Prostate gland (tissue), 2 donors: Measurements from ENCODE around the gene CCDC70. TPM values are rescaled to one million over a fixed set of nuclear protein-coding genes. Genes with fewer than 3 reads are reported as not detected.

Experiments used
- DNase-seq: peaks from one replicate; pipeline ENCODE4 v3.0.0-alpha.2; 2019; ENCODE audit warnings: low spot score
- H3K27ac ChIP-seq, 2 donors: fragments of 200-600 bp; sonication (generic); 2 replicates each; pipeline ENCODE4 v1.5.1; 2017 to 2019
- H3K27me3 ChIP-seq: fragments of 200-600 bp; sonication (generic); replicated peaks from 2 replicates; pipeline ENCODE4 v1.5.1; 2019; ENCODE audit not compliant: insufficient read depth
- H3K36me3 ChIP-seq, 2 donors: fragments of 200-600 bp; sonication (generic); 1 replicate in 1 of 2; 2 replicates in 1 of 2; pipeline versions ENCODE4 v1.5.1 to v1.8.1; 2017 to 2019
- H3K4me1 ChIP-seq: fragments of 200-600 bp; sonication (generic); replicated peaks from 2 replicates; pipeline ENCODE4 v1.5.1; 2019
- H3K4me3 ChIP-seq, 2 donors: fragments of 200-600 bp; sonication (generic); 2 replicates each; pipeline ENCODE4 v1.5.1; 2017 to 2019
- H3K9me3 ChIP-seq: fragments of 200-600 bp; sonication (generic); 2 replicates; pipeline ENCODE4 v1.5.1; 2017
- POLR2A ChIP-seq: fragments of 450-650 bp; IDR thresholded peaks from one replicate; pipeline ENCODE4 v1.6.1; 2016; ENCODE audit warnings: antibody characterized with exemption, mild to moderate bottlenecking
- POLR2AphosphoS5 ChIP-seq: sonication (generic); formaldehyde crosslinking; IDR thresholded peaks from one replicate; pipeline ENCODE4 v1.6.1; 2017; ENCODE audit warnings: antibody characterized with exemption
- WGBS: methylation state at CpG from one replicate; pipeline ENCODE4 v1.1.5; 2018; 5-methylcytosine and 5-hydroxymethylcytosine counted together
- intact Hi-C: fragments of 100-400 bp; cut with DNase I; formaldehyde crosslinking; loops from one replicate; pipeline ENCODE4 v1.14.2; 2022
- total RNA-seq, 2 donors: library from RNA; depleted of rRNA; stranded (reverse); fragments of >200 nt; gene quantifications; one replicate each; pipeline ENCODE4 v1.1.0, GENCODE V29; 2016
- TF ChIP-seq, protein P1 (sequence below), 4 experiments: fragments of 200-600 bp in 2 of 4; fragments of 450-650 bp in 2 of 4; sonication (generic) in 2 of 4; IDR thresholded peaks; 1 replicate in 3 of 4; 2 replicates in 1 of 4; pipeline ENCODE4 v1.5.1; 2016 to 2019; ENCODE audit warnings: antibody characterized with exemption in 4 of 4, mild to moderate bottlenecking in 2 of 4, moderate library complexity in 2 of 4

CCDC70 gene
- total RNA-seq, 2 donors from 2014 or later, result 11.5 TPM; not detected in 1

DNA sequence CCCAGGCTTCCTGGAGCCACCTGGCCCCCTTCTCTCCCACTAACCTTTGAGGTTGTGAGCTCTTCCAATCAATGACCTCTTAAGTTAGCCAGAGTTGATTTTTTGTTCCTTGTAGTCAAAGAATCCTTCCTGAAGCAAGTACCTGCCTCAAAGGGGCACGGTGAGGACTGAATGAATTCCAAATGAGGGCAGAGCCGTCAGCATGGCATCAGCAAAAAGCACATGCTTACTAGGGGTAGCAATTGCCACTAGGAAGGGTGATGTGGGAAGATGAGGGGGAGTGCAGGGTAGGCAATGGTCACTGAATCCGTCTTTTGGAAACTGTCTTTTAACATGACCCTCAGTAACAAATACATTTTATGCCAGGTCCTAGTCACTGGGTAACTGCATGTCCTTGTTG lies 42.2 kb upstream of the CCDC70 start:
- intact Hi-C loops, result loop anchor here (10.0 kb wide), 2 partner anchors 195 to 305 kb away; partner anchors contain the start of genes ALG11, ATP7B and NEK5
- H3K27me3 ChIP-seq, result no peaks in the 10 kb centered on the region
- TF ChIP-seq POLR2A (no peak), POLR2AphosphoS5 (no peak)
- TF ChIP-seq, protein P1, sequence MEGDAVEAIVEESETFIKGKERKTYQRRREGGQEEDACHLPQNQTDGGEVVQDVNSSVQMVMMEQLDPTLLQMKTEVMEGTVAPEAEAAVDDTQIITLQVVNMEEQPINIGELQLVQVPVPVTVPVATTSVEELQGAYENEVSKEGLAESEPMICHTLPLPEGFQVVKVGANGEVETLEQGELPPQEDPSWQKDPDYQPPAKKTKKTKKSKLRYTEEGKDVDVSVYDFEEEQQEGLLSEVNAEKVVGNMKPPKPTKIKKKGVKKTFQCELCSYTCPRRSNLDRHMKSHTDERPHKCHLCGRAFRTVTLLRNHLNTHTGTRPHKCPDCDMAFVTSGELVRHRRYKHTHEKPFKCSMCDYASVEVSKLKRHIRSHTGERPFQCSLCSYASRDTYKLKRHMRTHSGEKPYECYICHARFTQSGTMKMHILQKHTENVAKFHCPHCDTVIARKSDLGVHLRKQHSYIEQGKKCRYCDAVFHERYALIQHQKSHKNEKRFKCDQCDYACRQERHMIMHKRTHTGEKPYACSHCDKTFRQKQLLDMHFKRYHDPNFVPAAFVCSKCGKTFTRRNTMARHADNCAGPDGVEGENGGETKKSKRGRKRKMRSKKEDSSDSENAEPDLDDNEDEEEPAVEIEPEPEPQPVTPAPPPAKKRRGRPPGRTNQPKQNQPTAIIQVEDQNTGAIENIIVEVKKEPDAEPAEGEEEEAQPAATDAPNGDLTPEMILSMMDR (IDR thresholded peaks at IDR 0.05), result no peak
- H3K4me1 ChIP-seq, result no peaks in the 10 kb centered on the region
- DNase-seq, result no peak
- no peak overlapping the region for H3K4me3 ChIP-seq
- H3K36me3 ChIP-seq, result no peaks in the 10 kb centered on the region
- WGBS, result 82% methylated on average over 3 of the region's 3 CpGs
- no peaks in the 10 kb centered on the region for H3K9me3 ChIP-seq
- no peak overlapping the region for H3K27ac ChIP-seq

DNA sequence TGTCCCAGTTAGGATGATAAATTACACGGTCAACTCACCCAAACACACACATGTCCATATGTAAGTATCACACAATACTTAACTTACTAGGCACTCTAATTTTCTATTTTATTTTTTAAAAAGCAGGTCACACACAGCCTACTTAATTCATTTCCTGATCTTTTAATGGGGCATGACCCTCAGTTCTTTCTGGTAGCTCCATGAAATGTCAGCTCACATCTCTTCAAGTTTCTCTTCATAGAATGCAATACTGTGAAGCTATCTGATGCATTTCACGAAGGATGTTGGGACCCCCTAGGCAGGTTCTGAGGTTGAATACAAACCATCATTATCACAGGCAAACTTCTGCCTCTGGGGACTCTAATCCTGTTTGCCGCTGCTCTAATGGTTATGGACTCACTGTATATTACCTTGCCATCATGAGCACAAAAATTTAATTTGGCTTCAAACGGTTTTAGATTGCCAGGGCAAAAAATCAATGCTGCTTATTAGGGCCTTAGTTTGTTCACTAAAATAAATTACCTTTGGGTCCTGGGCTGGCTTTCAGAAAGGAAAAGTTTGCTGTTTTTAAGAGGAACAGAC lies 41.7 kb upstream of the CCDC70 start:
- no peak for DNase-seq
- Histone ChIP-seq H3K27ac (no peak overlapping the region), H3K4me1 (no peaks in the 10 kb centered on the region), H3K27me3 (no peaks in the 10 kb centered on the region), H3K4me3 (no peak overlapping the region), H3K36me3 (no peaks in the 10 kb centered on the region), H3K9me3 (no peaks in the 10 kb centered on the region)
- 81% methylated on average over 4 of the region's 4 CpGs for WGBS
- TF ChIP-seq, protein P1 (IDR thresholded peaks at IDR 0.05), result no peak
- TF ChIP-seq POLR2AphosphoS5 (no peak), POLR2A (no peak)
- intact Hi-C loops, result no loop called here

DNA sequence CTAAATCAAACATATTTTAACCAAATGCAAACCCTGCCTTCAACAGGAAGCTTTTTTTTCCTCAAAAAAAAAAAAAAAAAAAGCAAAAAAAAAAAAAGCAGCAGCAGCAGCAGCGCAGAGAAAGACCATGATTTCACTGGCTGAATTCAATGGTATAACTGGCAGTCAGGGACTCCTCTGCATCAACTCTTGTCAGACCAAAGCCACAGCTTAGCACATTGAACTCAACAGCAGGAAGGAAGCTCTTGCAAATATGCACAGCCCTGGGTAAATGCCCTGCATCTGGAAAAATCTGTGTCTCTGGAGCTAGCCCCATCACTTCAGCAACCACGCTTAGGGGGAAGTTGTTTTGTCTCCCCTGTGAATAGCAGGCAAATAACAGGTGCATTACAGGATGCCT lies 40.2 kb upstream of the CCDC70 start:
- intact Hi-C loops, result no loop called here
- no peaks in the 10 kb centered on the region for H3K36me3 ChIP-seq
- no peak overlapping the region for H3K27ac ChIP-seq
- DNase-seq, result no peak
- H3K9me3 ChIP-seq, result no peaks in the 10 kb centered on the region
- no peak overlapping the region for H3K4me3 ChIP-seq
- H3K27me3 ChIP-seq, result no peaks in the 10 kb centered on the region
- WGBS, result 71% methylated on average over 2 of the region's 2 CpGs
- H3K4me1 ChIP-seq, result no peaks in the 10 kb centered on the region
- no peak for TF ChIP-seq POLR2A
- TF ChIP-seq, protein P1 (IDR thresholded peaks at IDR 0.05), result no peak
- TF ChIP-seq POLR2AphosphoS5, result no peak

DNA sequence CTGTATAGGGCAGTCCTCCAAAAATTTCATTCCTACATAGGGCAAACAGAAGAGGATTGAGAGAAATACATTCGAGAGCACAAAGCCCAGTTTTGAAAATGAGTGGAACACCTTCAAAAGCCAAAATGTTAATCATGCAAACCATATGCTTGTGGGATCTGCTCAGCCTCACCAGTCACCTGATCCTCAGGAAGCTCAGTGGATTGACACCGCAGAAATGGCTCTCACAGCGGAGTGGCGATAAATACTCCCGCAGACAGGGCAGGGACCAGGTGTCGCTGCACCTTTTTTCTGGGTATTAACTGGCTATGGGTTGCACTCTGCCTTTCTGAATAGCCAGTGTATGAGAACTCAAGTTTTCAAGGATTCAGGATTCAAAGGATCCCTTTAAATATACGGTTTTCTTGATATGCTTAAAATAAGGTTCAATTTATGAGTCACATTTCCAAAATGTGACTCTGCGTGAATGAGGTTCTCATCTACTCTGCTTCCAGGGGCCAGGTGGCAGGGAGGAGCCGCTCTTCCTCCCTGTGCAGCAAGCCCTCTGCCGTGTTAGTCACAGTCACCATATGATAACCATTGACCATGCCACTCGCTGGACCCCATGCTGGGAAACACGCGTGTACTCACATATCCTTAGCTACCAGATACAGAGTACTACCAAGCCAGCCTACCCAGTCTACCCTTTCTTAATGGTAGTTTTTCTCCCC lies 39.5 kb upstream of the CCDC70 start:
- TF ChIP-seq, protein P1 (IDR thresholded peaks at IDR 0.05), result no peak
- no peak for TF ChIP-seq POLR2AphosphoS5
- no peak for TF ChIP-seq POLR2A
- Histone ChIP-seq H3K4me3 (no peak overlapping the region), H3K9me3 (no peaks in the 10 kb centered on the region), H3K27me3 (no peaks in the 10 kb centered on the region), H3K36me3 (no peaks in the 10 kb centered on the region), H3K4me1 (no peaks in the 10 kb centered on the region), H3K27ac (no peak overlapping the region)
- intact Hi-C loops, result no loop called here
- 85% methylated on average over 13 of the region's 13 CpGs for WGBS
- no peak for DNase-seq

DNA sequence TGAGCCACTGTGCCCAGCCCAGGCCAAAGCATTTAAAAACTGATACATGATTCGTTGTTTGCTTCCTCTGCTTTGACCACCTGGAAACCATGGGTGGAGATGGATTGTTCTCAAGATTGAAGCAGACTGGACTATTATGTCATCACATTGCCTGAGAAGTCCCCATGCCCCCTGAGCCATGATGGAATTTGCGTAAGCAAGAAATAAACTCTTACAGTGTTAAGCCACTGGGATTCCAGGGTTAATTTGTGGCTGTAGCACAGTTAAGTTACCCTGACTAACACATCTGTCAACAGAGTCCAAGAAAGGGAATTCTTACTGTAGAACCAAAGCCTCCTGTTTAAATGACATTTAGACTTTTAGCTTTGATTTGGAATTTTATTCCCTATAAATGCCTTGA lies 38.4 kb upstream of the CCDC70 start:
- Histone ChIP-seq H3K27ac (no peak overlapping the region), H3K4me1 (no peaks in the 10 kb centered on the region)

More for the DNA sequence above, 38.4 kb upstream of the CCDC70 start:
- 84% methylated on average over 2 of the region's 2 CpGs for WGBS
- H3K27me3 ChIP-seq, result no peaks in the 10 kb centered on the region
- H3K9me3 ChIP-seq, result no peaks in the 10 kb centered on the region
- intact Hi-C loops, result no loop called here
- no peak for DNase-seq
- no peaks in the 10 kb centered on the region for H3K36me3 ChIP-seq
- TF ChIP-seq, protein P1 (IDR thresholded peaks at IDR 0.05), result no peak
- TF ChIP-seq POLR2A, result no peak
- TF ChIP-seq POLR2AphosphoS5, result no peak
- no peak overlapping the region for H3K4me3 ChIP-seq
